KMS-11 (cell line): Measurements from ENCODE around the gene RASD2.

Source experiments
- H2AFZ ChIP-seq: fragments of 200-600 bp; sonication (generic); 2 replicates; pipeline ENCODE4 v1.6.1; 2016; ENCODE audit warnings: antibody characterized with exemption, mixed run types, low read depth
- H3K27ac ChIP-seq: fragments of 200-600 bp; sonication (generic); 2 replicates; pipeline ENCODE4 v1.6.1; 2016; ENCODE audit warnings: mild to moderate bottlenecking, mixed run types
- H3K27me3 ChIP-seq: fragments of 200-600 bp; sonication (generic); 2 replicates; pipeline ENCODE4 v1.6.1; 2017; ENCODE audit warnings: mild to moderate bottlenecking, low read depth, mixed run types, moderate library complexity; ENCODE audit not compliant: insufficient read depth
- H3K36me3 ChIP-seq: fragments of 200-600 bp; sonication (generic); 2 replicates; pipeline ENCODE4 v1.6.1; 2017; ENCODE audit warnings: mild to moderate bottlenecking, mixed run types; ENCODE audit not compliant: insufficient read depth
- H3K4me1 ChIP-seq: fragments of 200-600 bp; sonication (generic); 2 replicates; pipeline ENCODE4 v1.6.1; 2016; ENCODE audit warnings: mild to moderate bottlenecking, low read depth, mixed run types; ENCODE audit not compliant: poor library complexity, severe bottlenecking
- H3K4me2 ChIP-seq: fragments of 200-600 bp; sonication (generic); 2 replicates; pipeline ENCODE4 v1.7.0; 2016; ENCODE audit warnings: mild to moderate bottlenecking, mixed run types
- H3K4me3 ChIP-seq: fragments of 200-600 bp; sonication (generic); IDR thresholded peaks from 2 replicates; pipeline ENCODE4 v1.6.1; 2017; ENCODE audit warnings: low read depth, low read length, mixed read lengths; ENCODE audit not compliant: insufficient read depth
- H3K79me2 ChIP-seq: fragments of 200-600 bp; sonication (generic); 2 replicates; pipeline ENCODE4 v1.6.1; 2016; ENCODE audit warnings: low read depth, mixed run types; ENCODE audit not compliant: insufficient read depth
- H3K9ac ChIP-seq: fragments of 200-600 bp; sonication (generic); 2 replicates; pipeline ENCODE4 v1.6.1; 2016; ENCODE audit warnings: mild to moderate bottlenecking, mixed run types
- H4K20me1 ChIP-seq: fragments of 200-600 bp; sonication (generic); 2 replicates; pipeline ENCODE4 v1.6.1; 2016; ENCODE audit warnings: mild to moderate bottlenecking, mixed run types; ENCODE audit not compliant: insufficient read depth
- TF ChIP-seq, protein P1 (sequence below): fragments of 200-600 bp; sonication (generic); conservative IDR thresholded peaks from 2 replicates; pipeline ENCODE4 v1.6.1; 2017; ENCODE audit warnings: low read depth, mild to moderate bottlenecking, antibody characterized with exemption, low read length, moderate library complexity, mixed read lengths

The RASD2 gene

DNA sequence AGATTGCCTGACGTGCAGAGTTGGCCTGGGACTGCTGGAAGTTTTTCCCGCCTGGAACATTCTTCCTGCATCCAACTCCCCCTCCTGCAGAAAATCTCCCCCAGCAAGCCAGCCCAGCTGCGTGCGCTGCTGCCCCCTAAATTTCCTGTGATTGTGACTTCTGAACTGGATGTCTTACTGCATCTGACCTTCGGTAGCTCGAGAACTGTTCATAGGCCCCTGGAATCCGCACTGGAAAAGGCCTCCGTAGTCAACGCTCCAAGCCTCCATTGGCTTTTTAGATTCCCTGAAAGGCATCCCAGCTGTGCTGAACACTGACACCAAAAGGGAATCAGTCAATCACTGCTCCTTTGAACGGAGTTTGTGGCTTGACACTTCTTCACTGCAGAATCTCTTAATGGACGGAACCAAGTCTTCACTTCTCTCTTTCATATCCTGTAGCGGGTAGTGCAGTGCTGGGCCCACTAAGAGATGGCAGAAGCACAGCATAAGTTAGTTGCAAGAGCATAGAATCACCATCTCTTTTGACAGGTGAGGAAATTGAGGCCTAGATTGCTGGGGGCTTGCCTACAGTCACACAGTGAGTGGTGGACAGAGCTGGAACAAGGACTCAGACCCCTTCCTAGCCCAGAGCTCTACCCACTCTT lies 14.2 kb upstream of the RASD2 start:
- Histone ChIP-seq H4K20me1 (no peaks in the 10 kb centered on the region), H3K27ac (no peak overlapping the region), H3K79me2 (no peaks in the 10 kb centered on the region), H3K4me2 (no peak overlapping the region), H3K9ac (no peak overlapping the region), H3K27me3 (peaks cover 15% of the 10 kb centered on the region; the same call in 1 of the 2 replicates), H3K4me1 (peaks cover 14% of the 10 kb centered on the region), H3K36me3 (no peaks in the 10 kb centered on the region), H3K4me3 (no peak overlapping the region), H2AFZ (no peak overlapping the region)
- TF ChIP-seq, protein P1, sequence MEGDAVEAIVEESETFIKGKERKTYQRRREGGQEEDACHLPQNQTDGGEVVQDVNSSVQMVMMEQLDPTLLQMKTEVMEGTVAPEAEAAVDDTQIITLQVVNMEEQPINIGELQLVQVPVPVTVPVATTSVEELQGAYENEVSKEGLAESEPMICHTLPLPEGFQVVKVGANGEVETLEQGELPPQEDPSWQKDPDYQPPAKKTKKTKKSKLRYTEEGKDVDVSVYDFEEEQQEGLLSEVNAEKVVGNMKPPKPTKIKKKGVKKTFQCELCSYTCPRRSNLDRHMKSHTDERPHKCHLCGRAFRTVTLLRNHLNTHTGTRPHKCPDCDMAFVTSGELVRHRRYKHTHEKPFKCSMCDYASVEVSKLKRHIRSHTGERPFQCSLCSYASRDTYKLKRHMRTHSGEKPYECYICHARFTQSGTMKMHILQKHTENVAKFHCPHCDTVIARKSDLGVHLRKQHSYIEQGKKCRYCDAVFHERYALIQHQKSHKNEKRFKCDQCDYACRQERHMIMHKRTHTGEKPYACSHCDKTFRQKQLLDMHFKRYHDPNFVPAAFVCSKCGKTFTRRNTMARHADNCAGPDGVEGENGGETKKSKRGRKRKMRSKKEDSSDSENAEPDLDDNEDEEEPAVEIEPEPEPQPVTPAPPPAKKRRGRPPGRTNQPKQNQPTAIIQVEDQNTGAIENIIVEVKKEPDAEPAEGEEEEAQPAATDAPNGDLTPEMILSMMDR, result no peak

DNA sequence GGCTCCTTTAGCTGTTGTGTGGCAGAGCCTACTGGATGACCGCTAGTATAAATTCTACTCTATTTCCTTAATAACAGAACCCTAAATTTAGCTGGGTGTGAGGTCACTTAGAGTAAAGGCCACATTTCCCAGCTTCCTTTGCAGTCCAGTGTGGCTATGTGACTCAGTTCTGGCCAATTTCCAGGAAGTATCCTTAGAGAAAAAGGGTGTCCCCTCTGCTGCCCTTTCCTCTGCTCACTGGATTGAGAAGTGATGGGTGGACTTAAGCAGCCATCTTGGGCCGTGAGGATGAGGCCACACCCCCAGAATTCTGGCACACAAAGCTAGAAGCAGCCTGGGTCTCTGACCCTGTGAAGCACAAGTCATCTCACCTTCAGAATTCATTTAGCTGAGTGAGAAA lies 11.7 kb upstream of the RASD2 start:
- H3K27me3 ChIP-seq, result no peaks in the 10 kb centered on the region
- no peak overlapping the region for H3K9ac ChIP-seq
- H4K20me1 ChIP-seq, result no peaks in the 10 kb centered on the region
- H3K27ac ChIP-seq, result no peak overlapping the region
- H3K36me3 ChIP-seq, result no peaks in the 10 kb centered on the region
- no peak overlapping the region for H2AFZ ChIP-seq
- H3K4me3 ChIP-seq, result no peak overlapping the region
- H3K4me2 ChIP-seq, result no peak overlapping the region
- TF ChIP-seq, protein P1, result no peak
- H3K4me1 ChIP-seq, result peaks cover 2% of the 10 kb centered on the region
- H3K79me2 ChIP-seq, result no peaks in the 10 kb centered on the region

DNA sequence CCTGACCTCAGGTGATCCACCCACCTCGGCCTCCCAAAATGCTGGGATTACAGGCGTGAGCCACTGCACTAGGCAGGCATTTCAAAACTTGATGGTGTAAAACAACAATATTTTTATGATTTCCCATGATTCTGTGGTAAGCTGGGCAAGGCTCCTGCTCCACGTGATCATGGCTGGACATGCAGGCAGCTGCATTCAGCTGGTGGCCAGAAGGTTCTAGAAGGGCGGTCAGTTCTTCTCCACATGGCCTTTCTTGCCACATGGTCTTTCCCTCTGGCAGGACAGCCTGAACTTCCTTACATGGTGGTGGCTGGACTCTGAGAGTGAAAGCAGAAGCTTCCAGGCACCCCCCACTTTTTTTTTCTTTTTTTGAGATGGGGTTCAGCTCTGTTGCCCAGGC lies 9.9 kb upstream of the RASD2 start:
- Histone ChIP-seq H3K27ac (no peak overlapping the region), H2AFZ (no peak overlapping the region), H3K36me3 (no peaks in the 10 kb centered on the region), H3K4me2 (no peak overlapping the region), H3K79me2 (no peaks in the 10 kb centered on the region), H3K9ac (no peak overlapping the region), H3K4me1 (no peaks in the 10 kb centered on the region), H3K27me3 (no peaks in the 10 kb centered on the region), H3K4me3 (no peak overlapping the region), H4K20me1 (no peaks in the 10 kb centered on the region)
- TF ChIP-seq, protein P1, result no peak

DNA sequence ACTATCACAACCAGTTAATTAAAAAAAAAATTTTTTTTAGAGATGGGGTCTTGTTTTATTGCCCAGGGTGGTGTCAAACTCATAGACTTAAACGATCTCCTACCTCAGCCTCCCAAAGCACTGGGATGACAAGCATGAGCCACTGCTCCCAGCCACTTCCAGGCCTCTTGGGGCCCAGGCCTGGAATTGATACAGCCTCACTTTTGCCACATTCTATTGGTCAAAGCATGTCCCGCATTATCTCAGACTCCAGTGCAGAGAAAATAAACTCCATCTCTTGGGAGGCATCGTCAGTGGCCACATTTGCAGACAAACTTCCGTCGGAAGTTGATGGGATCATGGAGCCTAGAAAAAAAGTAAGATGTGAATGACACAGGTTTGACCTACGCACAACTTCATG lies 9.4 kb upstream of the RASD2 start:
- Histone ChIP-seq H3K27ac (no peak overlapping the region), H3K36me3 (no peaks in the 10 kb centered on the region), H2AFZ (no peak overlapping the region), H3K4me1 (no peaks in the 10 kb centered on the region), H3K79me2 (no peaks in the 10 kb centered on the region), H3K4me2 (no peak overlapping the region), H3K27me3 (no peaks in the 10 kb centered on the region), H3K9ac (no peak overlapping the region), H3K4me3 (no peak overlapping the region), H4K20me1 (no peaks in the 10 kb centered on the region)
- TF ChIP-seq, protein P1, result no peak
